Fibroblast of skin of left quadriceps (primary cell): ENCODE measurements around the gene NMNAT2.

Experiments
- DNase-seq, 2 experiments: peaks; one replicate each; pipeline ENCODE4 v3.0.0-alpha.2; 2013; ENCODE audit warnings: low read depth in 2 of 2

The NMNAT2 gene

DNA sequence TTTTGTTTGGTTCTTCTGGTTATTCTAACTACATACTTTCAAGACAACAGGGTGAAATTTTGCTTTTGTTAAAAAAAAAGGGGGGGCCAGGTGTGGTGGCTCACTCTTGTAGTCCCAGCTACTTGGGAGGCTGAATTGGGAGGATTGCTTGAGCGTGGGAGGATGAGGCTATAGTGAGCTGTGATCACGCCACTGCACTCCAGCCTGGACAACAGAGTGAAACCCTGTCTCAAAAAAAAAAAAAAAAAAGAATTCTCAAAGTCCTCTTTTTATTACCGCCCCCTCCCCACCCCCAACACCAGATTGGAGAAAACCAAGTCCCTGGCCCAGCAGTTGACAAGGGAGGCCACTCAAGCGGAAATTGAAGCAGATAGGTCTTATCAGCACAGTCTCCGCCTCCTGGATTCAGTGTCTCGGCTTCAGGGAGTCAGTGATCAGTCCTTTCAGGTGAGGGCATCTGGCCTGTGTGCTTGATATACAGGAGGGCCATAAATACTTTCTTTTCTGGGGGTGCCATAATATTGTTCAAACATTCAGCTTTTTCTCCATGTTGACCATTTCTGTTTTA is 181.9 kb downstream of the NMNAT2 start:
- DNase-seq, result no peak

DNA sequence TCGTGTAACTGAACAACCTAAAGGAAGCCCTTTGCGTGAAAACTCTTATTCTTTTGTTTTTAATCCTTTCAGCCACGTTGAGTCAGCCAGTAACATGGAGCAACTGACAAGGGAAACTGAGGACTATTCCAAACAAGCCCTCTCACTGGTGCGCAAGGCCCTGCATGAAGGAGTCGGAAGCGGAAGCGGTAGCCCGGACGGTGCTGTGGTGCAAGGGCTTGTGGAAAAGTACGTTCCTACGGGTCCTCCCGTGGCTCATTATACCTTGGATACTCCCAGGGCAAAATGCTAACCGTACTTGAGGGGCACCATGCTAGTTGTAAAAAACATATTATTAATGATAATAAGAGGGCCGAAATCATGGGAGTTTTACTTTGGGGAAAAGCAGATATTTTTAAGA is 182.7 kb downstream of the NMNAT2 start:
- DNase-seq, result no peak

DNA sequence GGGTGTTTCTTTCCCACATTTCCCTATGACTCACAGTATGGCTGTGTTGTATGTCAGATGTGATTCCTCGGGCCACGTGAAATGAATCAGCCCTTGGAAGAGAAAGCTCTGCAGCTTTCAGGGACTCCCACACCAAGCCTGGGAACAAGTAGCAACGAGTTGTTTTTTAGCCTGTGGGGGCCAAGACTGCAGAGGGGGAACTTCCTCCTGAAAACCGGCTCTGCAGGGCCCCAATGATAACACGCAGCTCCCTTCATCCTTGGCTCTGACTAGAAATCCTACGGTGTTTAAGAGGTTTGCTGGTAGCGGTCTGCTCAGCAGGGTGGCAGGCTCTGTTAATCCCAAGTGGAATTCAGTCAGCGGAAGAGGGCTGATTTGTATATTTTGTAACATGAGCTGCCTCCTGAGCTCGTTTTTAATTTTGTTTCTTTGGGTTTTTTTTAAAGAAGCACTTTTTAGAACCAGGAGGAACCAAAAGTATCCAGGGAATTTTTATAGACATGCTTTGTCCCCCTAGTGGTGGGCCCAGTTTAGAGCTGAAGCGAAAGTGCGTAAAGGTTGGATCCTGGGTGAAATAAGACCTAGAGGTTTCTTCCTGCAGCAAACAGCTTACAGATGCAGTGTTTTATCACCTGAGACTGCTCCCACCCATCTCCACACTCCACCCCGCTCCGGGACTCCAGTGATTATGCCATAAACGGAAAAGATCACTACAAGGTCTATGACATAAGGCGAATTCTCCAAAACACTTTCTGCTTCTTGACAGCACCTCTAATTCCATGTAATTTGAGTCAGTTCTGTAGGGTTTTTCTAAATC is 183.3 kb downstream of the NMNAT2 start:
- peak; percentile 84 for DNase-seq

DNA sequence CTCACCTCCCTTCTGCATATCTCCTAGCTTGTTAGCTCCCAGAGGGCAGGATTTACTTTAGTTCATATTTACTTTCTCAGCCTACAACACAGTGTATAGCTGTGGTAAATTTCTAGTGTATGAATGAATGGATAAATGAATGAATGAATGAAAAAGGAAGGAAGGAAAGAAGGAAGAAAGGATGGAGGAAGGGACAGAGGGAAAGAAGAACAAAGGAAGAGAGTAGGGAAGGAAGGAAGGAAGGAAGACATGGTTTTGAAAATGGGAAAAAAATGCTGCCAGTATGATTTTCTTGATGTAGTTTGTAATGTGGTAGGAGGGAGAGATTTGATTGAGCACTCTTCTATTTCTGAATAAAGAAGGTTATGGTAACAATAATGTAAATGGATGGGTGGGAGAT is 185.1 kb downstream of the NMNAT2 start:
- DNase-seq, result no peak

DNA sequence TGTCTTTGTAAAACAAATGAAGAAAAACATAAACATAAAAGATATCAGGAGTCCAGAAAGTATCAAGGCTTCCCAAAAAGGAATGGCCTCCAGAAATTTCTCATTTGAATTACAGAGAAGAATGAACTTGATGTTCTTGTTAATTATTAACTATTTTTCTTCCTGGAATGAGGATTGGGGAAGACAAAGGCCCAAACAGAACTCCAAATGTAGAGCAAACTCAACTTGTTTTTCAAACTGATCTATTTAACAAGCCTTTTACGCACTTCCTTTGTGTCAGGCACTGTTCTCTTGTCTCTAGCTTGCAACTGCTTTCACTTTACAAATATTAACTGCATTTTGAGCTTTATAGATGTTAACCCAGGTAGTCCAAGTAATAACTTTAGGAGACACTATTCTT is 186.6 kb downstream of the NMNAT2 start:
- no peak for DNase-seq

DNA sequence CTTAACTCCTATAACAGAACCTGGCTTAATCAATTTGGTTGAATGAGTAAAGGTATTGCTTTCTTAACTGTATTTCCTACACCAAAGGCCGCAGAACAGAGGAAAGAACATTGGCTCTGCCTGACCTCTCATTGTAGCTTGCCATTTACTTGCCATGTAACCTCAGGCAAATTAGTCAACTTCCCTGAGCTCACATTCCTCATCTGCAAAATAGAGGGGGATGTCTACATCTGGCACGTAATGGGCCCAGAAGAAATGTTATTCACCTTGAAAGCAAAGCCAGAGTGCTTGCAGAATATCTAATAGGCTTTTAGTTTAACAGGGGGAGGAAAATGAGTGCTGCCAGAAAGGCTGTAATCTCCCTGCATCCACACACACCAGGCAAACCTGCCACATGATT is 187.8 kb downstream of the NMNAT2 start:
- no peak for DNase-seq

DNA sequence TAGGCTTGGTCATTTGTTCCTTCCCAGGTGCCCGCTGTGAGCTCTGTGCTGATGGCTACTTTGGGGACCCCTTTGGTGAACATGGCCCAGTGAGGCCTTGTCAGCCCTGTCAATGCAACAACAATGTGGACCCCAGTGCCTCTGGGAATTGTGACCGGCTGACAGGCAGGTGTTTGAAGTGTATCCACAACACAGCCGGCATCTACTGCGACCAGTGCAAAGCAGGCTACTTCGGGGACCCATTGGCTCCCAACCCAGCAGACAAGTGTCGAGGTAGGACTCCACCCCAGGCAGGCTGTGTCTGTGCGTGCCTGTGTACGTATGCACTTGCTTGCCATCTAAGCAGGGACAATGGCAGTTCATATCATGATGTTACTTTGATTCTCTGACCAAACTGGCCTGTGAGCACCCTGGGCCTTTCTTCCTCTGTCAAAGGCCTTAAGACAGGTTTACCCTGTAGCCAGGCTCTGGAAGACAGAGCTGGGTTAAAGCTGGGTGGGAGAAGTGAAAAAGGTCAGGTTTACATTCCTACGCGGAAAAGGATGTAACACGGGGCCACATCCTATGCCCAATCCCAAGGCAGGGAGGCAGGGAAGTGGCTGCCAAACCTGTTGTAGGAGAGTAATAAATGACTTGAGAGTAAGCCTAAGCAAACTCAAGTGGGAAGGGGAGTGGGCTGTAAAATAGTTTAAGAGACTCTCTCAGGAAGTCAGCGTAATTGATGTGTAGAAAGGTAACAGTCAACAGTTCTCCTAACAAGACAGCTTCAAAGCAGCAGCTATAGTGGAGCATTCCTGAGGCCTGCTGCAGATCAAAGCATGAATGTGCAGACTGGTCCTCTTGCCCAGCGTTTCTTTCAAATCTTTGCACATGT is 189.6 kb downstream of the NMNAT2 start:
- no peak for DNase-seq

DNA sequence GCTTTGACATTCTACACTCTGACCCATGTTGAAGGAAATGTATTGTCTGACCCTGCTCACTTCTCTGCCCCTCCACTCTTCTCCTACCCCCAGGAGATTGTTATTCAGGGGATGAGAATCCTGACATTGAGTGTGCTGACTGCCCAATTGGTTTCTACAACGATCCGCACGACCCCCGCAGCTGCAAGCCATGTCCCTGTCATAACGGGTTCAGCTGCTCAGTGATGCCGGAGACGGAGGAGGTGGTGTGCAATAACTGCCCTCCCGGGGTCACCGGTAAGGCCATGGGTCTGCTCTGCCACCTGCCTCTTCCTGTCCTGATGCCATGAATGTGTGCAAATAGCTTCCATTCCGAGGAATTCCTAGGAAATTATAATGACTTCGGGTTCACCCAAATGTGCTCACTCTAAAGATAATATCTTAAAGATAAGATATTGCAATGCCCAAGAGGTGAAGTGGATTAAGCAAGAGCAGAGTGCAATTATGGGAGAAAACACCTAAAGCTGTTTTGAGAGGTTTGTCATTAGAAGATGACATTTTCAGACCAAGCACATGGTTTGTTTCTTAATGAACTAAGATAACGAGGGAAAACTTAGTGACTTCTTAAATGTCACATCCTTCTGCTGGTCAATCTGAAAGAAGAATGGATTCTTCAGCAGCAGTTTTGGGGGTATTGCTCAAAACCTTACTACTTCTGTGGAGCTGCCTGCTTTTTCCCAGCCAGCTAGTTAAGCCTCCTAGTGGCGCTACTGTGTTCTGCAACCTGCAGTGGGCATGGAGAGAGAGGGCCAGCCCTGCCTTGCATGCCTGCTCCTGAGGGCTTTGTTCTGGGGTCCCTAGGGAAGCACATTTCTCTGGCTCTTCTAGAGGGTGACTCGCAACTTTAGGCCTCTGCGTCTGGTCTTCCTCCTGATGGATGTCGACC is 190.5 kb downstream of the NMNAT2 start:
- DNase-seq, result no peak

DNA sequence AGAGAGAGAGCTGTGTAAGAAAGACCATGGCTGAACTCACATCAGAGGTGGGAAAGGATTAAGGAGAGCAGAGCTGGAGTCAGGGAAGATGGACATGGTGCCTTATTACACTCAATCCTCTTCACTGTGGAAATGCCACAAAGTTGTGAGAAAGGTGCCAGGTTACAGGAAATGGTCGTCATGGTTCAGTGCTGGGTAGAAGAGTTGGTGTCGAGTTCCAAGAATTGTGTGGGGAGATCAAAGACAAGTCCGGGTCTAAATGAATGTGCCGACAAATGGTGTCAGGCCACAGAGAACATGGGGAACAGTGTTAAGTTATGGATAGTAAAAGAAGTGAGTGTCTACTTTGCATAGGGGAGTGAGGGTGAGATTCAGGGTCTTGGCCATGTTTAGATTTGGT is 191.2 kb downstream of the NMNAT2 start:
- DNase-seq, result no peak

DNA sequence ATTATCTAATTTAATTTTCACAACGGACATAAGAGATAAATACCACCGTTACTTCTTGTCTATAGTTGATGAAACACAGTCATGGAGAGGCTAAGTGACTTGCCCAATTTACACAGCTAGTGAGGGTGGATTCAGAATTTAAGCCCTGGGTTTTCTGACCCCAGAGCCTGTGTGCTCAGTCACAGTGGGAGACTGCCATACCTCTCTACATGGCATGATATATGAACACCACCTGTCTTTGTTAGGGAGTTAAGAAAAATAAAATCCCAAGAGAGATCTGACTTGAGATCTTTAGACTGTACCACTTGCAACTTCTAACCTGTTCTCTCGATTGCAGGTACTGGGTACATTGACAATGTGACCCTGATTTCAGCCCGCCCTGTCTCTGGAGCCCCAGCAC is 191.8 kb downstream of the NMNAT2 start:
- DNase-seq, result no peak

DNA sequence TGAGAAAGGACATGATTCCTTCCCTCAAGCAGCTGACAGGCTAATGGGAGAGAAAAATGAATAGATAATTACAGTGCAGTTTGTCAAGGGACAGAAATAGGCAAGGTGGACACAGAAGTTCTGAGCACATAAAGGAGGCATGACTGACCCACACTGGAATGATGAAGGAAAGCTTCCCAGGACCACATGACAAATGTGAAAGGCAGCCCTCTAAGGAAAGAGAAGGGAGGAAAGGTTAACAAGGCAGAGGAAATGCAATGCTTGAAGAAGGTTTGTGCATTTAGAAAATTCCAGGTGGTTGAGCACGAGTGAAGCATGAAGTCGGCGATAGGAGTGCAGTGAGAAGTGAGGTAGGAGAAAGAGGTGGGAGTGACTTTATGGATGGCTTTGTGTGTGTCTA is 194.7 kb downstream of the NMNAT2 start:
- no peak for DNase-seq

DNA sequence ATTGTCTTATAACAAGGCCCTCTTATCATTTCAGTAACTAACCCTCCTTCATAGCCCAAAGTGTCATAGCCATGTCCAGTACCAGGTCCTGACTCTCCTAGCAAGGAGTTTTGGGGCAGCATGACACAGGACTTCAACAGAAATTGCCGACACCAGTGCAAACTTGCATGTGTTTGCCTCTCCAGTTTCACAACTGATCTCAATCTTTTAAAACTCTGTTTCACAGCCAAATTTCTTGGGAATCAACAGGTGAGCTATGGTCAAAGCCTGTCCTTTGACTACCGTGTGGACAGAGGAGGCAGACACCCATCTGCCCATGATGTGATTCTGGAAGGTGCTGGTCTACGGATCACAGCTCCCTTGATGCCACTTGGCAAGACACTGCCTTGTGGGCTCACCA is 195.3 kb downstream of the NMNAT2 start:
- no peak for DNase-seq

DNA sequence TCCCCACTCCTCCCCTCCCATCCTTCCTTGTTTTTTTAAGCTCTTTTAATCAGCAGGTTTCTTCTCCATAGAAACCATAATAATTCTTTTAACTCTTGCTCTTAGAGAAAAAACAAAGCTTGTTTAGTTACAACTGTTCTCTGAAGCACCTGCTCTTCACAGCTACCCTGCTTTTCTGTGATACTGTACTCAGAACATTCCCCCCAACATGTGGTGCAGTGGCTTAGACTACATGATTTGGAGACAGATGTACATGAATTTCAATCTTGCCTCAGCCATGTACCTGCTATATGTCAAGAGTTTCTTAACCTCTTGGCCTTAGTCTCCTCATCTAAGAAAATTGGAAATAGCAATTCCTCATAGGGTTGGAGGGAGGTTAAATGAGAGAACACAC is 198.6 kb downstream of the NMNAT2 start:
- DNase-seq, result no peak

DNA sequence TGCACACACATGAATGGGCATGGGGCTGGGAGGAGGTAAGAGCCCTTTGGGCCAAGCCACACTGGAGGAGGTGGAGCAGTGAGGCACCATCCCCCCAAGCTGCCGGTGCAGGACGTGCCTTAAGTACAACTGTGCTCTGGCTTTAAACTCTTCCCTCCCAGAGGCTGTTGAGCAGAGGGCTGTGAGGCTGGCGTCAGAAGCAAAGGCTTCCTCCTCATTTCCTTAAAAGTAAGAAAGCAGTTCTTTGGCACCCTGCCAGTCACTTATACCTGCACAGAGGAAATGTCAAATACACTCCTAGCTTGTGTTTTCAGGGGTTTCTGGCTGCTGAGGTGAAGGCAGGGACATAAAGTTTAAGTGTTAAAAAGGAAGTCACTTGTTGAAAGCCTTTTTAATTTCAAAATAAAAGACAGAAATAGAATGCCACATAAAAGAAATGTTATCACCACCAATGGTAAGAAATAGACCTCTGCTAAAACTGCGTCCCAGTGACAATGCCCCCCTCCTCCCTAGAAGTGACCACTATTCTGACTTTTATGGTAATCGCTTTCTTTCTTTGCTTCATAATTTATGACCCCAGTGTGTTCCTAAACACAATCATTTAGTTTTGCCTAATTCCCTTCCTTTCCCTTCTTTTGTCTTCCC is 199.1 kb downstream of the NMNAT2 start:
- no peak for DNase-seq

DNA sequence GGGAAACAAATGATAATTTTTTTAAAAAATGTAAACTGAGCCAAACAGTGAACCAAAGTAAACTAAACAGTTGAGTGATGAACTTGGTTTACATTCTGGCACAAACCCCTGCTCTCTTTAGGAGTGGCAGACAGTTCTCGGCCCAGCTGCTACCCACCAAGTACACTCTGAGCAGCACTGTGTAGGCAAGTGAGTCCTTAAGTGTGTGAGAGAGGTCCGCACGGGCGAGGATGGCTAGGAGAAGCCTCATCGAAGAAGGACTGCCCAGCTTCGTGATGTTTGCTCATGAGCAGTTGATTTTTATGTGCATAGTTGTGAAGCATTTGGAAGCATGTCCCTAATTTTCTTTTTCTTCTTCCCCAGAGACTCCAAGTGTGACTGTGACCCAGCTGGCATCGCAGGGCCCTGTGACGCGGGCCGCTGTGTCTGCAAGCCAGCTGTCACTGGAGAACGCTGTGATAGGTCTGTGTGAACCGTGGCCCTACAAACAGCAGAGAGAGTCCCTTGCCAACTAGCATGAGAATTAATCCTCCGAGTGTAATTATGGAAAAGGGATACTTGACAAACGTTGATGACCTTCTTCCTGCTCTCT is 200.1 kb downstream of the NMNAT2 start:
- no peak for DNase-seq

DNA sequence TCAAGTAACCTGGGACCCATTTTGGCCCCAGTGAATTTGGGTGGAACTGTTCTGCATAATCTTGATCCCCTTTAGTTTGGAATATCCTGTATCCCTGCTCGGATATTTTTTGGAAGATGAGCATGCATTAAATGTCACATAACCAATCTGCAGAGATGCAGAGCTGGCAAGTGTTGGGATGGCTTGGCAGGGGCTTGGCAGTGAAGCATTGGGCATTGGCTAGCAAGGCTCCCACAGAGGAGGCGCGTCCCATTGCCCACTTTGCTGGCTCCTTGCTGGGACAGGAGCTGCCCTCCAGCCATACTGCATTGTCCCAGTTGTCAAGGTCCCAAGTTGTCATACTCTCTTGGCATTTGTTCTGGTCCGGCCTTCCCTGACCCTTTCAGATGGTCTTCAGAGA is 202.2 kb downstream of the NMNAT2 start:
- no peak for DNase-seq

DNA sequence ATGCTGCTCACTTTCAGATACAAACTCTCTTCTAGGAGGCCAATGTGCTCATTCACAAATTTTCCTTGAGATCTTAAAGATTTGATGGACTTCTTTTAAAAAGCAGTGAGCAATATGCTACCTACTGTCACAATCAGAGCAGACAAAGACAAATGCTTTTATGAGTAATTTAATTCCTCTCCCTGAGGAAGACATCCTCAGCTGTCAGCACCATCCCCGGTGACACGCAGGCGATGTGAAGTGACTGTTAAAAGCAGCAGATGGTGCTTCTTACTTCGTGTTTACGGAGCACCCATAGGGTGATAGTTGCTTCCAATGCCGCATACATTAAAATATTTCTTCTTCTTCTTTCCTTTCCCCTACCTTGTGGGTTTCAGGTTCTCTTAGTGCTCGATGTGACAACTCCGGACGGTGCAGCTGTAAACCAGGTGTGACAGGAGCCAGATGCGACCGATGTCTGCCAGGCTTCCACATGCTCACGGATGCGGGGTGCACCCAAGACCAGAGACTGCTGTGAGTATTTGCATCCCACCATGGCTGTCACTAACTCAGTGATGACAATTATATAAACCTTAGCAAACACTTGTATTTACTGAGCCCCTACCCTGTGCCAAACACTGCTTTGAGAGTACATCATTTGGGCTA is 203.0 kb downstream of the NMNAT2 start:
- no peak for DNase-seq

DNA sequence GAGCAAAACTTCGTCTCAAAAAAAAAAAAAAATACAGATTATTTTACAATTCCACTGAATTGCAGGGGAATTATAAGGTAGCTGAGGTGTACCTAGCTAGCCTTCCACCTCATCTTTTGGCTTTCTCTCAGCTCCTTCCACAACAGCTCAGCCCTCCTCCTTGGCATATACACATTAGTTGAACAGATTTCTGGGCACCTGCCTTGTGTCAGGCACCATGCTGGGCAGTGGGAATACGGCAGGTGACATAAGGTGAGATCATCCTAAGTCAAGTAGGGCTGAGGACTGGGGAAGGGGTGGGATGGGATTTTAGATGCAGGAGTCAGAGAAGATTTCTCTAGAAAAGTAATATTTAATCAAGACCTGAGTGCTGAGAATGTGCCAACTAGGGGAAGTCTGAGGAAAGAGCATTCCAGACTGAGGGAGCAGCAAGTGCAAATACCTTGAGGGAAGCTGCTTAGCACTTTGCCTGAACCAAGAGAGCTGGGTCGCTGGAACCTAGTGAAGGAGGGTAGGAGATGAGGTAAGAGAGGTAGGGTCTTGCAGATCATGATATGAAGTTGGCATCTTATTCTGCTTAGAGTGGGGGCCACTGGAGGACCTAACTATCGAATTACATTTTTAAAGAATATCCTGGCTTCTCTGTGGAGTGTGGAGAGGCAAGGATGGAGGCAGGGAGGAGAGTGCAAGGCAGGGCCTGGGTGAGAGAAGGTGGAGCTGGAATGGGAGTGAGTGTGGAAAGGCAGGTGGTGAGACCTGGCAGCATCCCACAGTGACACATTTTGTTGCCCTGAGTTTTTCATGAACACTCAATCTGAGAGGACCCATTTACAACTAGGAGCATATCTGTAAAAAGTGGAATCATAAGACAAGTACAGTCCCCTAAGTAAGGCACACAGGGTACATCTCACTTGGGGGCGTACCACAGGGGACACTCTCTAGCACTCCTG is 203.9 kb downstream of the NMNAT2 start:
- no peak for DNase-seq

DNA sequence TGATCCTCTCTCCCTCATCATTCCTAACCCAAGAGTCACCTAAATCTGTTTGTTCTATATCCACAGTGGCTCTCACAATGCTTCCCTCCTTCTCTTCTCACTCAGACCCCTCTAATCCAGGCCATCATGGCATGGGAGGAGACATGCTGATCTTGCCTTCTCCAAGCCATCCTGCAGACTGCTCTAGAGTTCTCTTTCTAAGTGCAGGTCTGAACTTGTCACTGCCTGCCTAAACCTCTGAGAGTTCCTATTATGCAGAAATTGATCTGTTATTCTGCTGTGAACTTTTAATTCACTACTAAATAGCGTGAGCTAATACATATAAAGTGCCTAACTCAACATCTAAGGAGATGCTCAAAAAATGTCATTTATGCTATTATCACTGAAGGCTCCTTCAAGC is 205.3 kb downstream of the NMNAT2 start:
- DNase-seq, result no peak
